Embryonic facial prominence (tissue), 1 donor: ENCODE data around the gene RXRA.

Experiments used
- DNase-seq: peaks from one replicate; pipeline ENCODE4 v3.0.0-alpha.2; 2016; ENCODE audit errors: extremely low spot score

The RXRA gene

DNA sequence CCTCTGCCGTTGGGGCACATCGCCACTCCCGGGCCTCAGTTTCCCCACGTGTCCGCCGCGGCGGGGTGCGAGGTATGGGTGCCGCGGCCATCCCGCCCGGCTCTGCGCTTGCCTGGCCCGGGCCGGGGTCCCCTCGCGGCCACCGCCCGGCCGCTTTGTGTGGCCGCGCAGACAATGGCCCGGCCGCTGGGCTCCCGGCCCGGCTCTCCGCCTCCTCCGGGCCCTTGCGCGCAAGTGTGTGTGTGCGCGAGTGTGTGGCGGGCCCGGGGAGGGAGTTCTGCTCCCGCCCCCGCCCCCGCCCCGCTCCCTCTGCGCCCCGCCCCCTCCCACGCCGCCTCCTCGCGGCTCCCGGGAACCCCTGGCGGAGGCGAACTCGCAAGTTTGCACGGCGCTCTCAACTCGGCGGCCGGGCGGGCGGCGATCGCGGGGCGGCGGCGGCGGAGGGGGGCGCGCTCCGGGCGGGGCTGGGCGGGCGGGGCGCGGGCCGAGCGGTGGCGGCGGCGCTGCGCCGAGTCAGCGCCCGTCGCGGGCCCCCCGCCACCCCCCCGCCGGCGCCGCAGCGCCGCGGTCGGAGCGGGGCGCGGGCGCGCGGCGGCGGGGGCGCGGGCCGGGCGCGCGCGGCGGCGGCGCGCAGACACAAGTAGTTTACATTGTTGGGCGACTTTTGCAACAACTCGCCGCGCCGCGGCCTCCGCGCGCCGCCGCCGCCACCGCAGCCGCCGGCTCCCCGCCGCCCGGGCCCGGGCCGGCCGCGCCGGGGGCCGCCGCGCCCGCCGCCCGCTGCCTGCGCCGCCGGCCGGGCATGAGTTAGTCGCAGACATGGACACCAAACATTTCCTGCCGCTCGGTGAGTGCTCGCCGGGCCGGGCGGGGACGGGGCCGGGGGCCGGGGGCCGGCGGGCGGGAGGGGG, at the start of gene RXRA:
Gene RXRA, plus strand, starts transcription at position 643 of the 911 bp plus-strand sequence. Its CDS starts 177 bp downstream, at position 820.
- peak; percentile 77 for DNase-seq

DNA sequence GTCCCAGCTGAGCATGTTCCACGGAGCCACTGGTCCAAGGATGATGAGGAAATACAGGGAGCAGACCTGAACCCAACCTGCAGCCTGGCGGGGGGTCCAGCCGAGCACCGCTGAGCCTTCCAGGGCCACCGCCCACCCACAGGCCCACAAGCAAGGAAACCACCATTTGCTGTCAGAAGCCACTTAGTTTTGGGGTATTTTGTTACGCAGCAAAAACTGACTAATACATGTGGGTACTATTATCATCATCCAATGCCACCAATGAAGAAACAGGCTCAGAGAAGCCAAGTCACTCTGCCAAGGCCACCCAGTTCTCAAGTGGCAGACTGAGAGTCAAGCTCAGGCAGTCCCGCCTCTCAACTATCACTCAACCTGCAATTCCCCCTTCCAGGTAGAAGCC, 48.0 kb upstream of the RXRA start:
- DNase-seq = no peak

DNA sequence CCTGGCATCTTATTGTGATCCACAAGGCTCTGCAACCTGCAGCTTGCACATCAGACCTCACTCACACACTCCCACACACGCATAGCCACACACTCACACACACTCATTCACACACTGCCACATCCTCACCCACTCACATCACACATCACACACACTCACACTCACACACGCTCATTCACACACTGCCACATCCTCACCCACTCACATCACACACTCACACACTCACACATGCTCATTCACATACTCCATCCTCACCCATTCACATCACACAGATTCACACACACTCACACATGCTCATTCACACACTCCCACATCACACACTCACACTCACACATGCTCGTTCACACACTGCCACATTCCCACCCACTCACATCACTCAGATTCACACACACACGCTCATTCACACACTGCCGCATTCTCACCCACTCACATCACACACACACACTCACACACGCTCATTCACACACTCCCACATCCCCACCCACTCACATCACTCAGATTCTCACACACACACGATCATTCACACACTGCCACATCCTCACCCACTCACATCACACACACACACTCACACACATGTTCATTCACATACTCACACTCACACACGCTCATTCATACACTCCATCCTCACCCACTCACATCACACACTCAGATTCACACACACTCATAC, 47.1 kb upstream of the RXRA start:
- DNase-seq = no peak

DNA sequence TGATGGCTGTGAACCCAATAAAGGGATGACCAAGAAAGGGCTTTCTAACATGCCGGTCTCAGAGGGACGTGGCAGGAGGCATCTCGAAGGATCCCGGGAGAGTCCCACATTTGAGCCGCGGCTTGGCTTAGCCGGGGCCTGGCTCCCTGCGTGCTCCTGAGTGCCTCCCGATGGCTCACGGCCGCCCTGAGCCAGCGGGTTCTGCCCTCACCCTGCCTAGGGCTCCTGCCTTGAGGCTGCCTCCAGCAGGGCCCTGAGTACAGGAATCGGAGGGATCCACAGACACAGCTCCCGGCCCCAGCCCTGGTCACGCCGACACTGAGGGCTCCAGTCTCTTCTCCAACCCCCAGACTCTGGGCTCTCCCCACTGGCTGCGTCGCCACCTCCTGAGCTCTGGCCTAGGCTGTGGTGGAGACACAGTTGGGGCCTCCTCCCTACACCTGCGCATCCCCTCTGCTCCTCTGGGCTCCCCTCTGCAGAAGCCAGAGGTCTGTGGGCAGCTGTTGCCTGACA, 44.1 kb upstream of the RXRA start:
- DNase-seq = no peak

DNA sequence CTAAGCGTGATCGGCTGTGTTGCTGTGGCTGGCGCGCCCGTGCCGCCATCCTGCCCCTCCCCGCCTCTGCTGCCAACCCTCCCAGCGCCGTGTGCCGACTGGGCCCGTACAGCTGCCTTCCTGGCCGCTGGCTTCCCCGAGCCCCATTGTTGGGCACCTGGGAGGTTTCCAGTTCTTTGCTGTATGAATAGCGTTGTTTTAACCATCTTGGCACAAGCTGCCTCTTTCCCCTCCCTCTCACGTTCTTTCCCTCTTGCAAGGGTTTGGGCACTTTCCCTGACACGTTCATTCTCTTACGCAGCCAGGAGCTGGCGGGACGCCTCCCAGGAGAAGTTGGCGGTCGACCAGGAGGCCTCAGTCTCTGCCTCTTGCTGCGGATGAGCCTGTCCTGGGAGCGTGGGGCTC, 43.1 kb upstream of the RXRA start:
- peak; percentile 85 for DNase-seq

DNA sequence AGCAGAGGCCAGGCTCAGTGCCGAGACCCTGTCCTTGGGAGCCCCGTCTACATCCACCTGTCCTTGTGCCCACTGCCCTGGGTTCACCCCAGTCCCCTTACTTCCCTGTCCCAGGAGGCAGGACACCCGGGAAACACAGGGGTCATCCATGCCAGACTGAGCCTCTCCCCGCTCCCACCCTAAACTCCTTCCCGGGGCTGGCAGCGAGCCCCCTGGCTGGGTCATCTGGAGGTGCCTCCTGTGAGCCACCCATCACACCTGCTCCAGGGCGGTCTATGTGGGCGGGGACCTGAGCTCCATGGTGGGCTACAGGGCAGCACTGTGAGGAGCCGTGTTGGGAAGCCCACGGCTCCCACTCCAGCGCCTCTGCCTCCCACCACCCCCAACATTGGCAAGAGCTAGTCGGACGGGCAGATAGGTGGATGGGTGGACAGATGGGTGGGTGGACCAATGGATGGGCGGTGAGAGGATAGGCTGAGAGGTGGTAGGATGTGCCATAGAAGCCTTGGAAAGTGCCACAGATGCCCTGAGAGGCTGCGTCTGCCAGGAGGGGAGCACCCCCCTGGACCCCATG, 42.5 kb upstream of the RXRA start:
- no peak for DNase-seq

DNA sequence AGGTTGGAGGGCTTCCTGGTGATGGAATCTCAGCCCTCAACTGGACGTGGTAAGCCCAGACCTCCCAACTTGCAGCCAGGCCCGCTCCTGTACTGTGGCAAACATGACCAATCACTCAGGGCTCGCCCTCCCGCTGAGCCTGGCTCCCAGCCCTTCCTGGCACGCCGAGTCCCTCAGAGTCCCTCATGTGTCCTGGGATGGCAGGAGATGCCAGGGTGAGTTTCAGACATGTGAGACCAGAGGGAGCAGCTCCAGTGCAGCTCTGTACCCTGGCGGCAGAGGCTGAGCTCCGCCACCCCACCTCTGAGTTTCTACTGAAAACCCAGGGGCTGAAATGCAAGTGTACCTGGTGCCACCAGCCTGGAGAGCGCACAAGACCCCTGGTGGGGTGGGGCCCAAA, 42.0 kb upstream of the RXRA start:
- DNase-seq = no peak

DNA sequence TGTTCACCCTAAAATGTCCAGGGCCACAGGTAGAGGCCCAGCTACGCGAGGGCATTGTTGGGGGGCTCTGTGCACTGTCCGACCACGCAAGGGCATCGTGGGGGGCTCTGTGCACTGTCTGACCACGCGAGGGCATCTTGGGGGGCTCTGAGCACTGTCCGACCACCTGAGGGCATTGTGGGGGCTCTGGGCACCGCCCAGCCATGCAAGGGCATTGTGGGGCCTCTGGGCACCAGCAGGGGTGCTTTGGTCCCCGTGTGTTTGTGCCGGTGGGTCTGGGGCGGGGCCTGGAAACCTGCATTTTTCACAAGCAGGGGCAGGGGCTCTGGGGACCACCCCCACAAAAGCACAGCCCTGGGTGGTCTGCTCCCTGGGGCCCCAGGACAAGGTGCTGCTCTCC, 41.5 kb upstream of the RXRA start:
- DNase-seq = no peak

DNA sequence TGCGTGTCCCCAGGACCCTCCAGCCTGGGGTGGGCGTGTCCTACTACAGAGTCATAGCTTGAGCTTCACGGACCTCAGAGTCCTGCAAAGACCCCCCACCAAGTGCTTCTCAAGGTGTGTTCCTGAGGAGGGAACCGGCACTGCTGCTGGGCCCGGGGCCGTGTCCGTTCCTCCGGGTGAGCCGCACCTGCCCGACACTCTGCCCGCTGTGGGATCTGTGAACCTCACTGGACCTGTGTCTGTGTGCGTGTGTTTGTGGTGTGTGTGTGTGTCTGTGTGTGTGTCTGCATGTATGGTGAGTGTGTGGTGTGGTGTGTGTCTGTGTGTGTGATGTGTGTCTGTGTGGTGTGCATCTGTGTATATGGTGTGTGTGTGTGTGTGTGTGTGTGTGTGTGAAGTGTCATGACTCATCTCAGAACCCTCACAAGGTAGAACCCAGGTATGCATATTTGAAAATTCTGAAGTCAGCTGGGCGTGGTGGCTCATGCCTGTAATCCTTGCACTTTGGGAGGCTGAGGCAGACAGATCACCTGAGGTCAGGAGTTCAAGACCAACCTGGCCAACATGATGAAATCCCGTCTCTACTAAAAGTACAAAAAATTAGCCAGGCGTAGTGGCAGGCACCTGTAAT, 40.9 kb upstream of the RXRA start:
- no peak for DNase-seq

DNA sequence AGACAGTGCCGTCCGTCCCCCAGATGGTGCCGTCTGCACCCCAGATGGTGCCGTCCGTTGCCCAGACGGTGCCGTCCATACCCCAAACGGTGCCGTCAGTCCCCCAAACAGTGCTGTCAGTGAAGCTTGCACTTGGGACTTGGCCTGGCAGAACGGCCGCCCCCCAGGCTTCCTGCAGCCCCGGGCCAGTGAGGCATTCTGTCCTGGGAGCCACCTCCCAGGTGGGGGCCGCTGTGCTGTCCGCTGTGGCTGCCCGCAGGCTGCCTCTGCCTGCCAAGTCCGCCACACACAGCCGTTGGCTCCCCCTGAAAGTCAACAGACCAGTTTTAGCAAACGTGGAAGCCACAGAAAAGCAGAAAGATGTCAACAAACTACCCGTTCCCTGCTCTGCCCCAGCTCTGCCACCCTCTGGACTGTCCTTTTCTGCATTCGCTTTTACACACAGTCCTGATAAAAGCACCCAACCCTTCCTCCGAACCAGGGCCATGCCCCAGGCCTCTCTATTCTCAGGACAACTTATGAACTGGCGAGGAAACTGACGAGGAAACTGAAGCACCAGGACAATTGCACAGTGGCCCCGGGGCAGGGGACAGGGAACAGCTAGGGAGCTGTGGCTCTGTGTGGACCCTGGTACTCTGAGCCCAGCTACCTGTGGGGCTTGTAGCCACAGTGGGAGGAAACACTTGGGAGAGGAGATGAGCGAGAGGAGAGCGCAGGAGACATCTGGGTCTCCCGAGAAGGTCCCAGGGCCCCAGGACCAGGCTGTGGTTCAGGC, 39.6 kb upstream of the RXRA start:
- DNase-seq = no peak

DNA sequence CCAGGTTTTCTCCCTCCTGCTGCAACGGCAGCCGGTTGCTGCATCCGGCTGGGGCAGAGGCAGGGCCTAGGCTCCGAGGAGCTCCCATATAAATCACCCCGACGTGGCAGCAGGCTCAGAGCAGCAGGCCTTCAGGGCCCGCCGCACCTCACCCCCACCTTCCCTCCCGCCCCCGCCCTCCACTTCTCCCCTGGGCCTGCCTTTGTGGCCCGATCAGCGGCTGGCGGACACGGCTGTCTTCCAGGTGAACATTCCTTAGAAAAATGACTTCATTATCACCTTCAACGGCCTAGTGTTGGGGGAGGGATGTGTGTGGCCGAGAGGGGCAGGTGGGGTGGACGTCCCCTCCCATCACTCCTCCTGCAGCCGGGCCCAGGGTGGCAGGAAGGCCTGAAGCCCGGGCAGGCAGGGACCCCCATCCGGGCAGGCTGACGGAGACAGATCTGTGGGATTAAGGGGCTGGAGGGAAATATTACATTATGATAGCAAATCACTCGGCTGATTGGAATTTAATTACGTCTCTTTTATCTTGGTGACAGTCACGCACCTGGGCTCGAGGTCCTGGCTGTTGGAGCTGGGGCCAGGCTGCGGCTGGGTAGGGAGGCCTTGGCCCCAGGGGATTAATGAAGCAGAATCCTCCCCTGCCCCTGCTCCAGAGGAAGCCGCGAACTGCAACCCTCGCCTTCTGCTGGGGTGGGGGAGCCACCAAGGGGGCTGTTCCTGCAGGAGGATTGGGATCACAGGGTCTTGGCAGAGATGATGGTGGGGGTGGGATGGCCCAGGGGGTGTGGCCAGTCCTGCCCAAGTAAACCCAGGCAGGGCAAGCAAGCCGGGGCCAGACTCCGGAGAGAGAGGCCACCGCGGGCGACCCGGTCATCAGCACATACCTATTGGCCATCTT, 38.4 kb upstream of the RXRA start:
- DNase-seq = no peak

DNA sequence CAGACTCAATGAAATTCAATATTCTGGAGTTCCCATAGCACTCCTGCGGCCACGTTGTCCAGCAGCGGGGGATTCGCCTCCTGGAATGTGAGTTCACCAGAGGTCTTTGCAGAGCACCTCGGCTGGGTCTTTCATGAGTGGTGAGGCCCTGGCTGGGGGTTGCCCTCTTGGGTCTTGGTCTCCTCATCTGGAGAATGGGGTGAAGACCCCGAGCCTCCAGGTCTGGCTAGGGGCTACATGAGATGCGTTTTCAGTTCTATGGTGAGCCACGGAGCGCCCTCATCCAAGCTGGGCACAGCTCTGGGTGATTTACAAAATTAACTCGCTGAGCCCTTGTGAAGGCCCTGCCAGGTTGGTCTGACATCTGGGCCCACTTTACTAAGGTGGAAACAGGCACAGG, 37.5 kb upstream of the RXRA start:
- no peak for DNase-seq

DNA sequence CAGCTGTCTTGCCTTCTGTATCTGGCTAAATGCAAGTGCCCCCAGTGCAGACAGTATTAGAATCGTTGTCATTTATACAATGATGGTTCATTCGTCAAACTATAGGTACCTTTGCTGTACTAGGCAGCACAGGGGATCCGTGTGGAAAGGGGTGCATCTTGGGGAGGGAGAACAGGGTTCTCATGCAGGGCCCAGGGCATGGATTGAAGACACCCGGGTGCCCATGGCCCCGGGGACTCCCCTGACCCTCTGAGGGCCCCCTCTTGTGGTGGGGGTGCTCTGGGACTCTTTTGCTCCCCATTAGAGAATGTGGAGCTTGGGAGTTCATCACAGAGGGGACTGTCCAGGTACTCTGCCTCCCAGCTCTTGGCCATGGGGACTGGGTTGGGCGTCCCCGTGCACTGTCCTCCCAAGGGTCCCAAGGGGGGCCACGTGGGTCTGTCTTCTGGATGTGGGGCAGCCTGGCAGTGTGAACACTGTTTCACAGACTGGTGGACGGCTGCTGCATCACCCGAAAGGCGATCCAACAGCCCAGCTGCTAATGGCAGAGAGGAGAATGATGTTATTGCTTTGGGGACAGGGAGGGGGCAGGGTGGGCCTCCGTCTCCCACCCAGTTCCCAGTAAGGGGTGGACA, 36.9 kb upstream of the RXRA start:
- DNase-seq = no peak

DNA sequence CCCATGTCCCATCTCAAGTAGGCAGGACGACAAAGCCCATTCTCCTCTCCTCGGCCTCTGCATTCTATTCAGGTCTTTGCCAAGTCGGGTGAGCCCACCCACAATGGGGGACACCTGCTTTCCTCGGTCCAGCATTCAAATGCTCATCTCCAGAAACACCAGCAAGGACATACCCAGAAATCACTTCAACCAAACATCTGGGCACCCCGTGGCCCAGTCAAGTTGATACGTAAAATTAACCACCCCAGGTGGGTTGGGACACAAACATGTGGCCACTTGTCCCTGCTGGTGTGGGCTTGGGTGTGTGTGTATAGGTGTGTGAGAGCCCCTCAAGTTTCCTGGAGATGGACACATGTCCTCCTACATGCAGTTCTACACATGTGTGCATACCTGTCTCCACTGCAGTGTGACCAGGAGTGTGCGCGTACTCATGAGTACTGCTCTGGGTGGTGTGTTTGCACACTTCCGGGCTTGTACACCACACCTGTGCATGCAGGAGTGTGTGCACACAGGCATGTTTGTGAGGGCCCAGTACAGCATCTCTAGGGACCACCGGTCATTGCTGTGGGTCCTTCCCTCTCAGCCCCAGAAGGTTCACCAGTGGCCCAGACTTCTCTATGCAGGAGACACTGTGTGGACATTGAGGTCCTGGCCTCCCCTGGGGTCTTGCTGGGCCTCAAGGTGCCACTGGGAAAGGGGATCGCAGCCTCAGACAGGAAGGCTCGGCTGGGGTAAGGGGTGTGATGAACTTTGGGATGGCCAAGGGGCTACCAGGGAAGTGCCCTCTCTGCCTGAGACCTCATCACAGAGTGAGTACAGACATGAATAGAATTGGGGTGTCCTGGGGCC, 35.4 kb upstream of the RXRA start:
- no peak for DNase-seq

DNA sequence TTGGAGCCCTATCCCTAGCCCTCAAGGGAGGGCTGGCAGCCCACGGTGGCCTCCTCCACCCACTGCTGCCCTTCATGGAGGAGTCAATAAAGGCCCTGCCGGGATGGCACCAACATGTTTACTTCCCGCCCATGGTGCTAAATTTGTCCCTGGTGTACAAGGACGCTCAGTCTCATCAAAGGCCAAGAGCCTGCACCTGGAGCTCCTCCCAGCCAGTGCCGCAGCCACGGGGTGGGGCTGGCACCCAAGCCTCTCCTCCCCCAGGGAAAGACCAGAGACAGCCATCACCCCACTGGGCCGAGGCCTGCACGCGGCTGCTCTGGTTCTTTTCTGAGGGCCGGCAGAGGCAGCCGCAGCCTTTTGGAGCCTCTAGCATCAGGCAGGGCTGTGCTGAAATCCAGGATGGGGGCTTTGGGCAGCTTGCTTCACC, 34.8 kb upstream of the RXRA start:
- no peak for DNase-seq

DNA sequence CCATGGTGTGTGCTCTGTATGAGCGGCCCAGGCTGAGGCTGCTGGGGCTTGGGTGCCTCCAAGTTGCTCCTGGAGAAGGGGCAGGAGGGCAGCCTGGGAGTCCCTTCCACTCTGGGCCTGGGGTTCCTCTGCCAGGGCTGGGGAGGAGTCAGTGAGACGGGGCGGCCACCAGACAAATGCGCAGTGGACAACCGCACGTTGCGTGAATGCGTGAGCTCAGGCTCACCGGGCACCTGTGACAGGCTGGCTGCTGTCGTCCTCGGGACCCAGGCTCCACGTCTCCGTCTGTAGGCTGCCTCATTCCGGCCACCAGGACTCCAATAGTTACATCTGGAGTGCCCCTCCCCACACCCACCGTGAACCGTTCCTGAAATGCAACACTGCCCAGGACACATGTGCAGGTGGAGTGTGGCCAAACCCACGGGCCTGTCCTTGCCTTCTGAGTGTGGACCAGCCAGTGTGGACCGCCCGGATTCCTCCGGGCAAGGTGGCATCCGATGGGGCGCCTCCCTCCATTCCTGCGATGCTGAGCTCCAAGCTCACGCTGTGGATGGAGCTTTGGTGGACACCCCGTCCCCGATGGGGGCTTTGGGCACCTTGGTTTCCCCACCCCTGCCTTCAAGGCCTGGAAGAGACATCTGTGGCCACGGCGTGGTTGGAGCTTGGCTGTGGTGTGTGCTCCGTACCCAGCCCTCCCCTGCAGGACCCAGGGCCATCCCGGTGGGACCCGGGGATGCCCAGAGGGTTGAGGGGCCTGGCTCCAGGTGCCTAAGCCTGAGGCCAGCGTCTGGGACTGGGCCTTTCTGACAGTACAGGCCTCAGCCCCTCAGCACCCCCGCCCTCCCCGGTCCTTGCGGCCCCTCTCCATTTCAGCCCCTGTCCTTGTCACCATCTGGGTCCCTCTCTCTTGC, 34.0 kb upstream of the RXRA start:
- no peak for DNase-seq

DNA sequence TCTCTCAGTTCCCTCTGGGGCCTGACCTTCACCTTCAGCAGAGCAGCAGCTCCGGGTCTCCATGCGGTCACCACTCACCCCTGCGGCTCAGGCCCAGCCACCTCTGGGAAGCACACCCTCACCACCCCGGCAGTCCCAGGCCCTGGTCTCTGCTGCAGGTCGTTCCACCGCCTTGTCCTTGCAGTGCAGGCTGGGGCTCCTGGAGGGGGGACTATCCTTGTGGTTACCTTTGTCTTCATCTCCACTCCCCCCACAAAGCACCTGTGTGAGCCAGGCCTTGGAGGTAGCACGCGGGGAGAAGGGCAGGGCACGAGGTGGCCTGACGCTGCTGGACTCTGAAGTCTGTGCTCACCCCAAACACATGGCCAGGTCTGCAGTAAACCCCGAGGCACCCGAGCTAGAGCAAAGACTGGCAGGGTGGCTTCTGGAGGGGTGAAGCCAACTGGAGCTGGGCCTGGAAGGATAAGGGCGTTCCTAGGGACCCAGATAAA, 33.2 kb upstream of the RXRA start:
- DNase-seq = no peak
